A673 (cell line): ENCODE data around the gene ELAPOR1.

ENCODE experiments used
- EZH2 ChIP-seq: fragments of 200-600 bp; sonication (generic); IDR thresholded peaks from 2 replicates; pipeline ENCODE4 v1.6.1; 2017; ENCODE audit warnings: borderline replicate concordance, low read depth, mild to moderate bottlenecking, mixed read lengths, antibody characterized with exemption, low read length; ENCODE audit not compliant: poor library complexity, severe bottlenecking
- TF ChIP-seq, protein P1 (sequence below): fragments of 300-800, 200-600 bp; sonication (generic); conservative IDR thresholded peaks from 2 replicates; pipeline ENCODE4 v1.5.1; 2017; ENCODE audit warnings: low read depth, mild to moderate bottlenecking, antibody characterized with exemption, low read length, moderate library complexity, mixed read lengths

DNA sequence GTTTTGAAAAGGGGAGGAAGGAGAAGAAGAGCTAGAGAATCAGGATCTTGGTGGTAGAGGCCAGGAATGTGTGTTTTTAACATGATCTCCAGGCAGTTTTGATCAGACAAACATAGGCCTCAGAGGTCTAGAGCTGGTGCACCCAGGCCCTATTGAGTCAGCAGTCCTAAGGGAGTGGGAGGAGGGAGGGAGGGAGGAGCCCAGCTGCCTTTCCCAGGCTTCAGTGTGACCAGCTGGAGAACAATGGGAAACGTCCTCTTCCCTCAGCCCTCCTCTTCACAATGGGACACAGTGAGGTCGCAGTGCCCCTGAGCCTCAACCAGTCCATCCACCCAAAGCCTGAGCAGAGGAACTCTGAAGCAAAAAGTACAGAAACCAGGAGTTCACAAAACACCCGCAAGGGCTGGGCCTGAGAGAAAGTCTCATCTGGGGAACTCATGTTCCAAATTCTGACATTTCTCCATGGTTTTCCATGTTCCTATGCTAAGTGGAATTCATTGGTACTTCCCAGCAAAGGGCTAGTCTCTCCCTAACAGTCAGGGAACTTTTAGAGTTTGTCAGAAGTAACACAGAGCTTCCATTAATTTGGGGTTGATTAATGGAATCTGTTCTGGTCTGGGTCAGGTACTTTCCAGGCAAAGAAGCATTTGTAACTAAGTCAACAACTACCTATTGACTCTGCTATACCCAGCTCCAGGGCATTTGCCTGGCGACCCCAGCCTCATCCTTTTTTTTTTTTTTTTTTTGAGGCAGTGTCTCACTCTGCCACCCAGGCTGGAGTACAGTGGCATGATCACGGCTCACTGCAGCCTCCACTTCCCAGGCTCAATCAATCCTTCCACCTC, 37.5 kb downstream of the ELAPOR1 start:
- TF ChIP-seq, protein P1, sequence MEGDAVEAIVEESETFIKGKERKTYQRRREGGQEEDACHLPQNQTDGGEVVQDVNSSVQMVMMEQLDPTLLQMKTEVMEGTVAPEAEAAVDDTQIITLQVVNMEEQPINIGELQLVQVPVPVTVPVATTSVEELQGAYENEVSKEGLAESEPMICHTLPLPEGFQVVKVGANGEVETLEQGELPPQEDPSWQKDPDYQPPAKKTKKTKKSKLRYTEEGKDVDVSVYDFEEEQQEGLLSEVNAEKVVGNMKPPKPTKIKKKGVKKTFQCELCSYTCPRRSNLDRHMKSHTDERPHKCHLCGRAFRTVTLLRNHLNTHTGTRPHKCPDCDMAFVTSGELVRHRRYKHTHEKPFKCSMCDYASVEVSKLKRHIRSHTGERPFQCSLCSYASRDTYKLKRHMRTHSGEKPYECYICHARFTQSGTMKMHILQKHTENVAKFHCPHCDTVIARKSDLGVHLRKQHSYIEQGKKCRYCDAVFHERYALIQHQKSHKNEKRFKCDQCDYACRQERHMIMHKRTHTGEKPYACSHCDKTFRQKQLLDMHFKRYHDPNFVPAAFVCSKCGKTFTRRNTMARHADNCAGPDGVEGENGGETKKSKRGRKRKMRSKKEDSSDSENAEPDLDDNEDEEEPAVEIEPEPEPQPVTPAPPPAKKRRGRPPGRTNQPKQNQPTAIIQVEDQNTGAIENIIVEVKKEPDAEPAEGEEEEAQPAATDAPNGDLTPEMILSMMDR: no peak
- TF ChIP-seq EZH2: no peak
